HG03175 (cell line): Measurements from ENCODE around the gene ZNF107.

Source experiments
- ATAC-seq: cut with Tn5 transposase; IDR thresholded peaks from one replicate; pipeline ENCODE4 v1.9.1; 2021; ENCODE audit warnings: mild to moderate bottlenecking, moderate library complexity; ENCODE audit not compliant: unreplicated experiment

ZNF107 gene

GRCh38 chr7:64665980-64666662, at the start of gene ZNF107:
TSS of gene ZNF107 (plus strand) at chr7:64666133. CDS start at chr7:64666283, 150 bp downstream.
- peak; percentile 96 for ATAC-seq

DNA sequence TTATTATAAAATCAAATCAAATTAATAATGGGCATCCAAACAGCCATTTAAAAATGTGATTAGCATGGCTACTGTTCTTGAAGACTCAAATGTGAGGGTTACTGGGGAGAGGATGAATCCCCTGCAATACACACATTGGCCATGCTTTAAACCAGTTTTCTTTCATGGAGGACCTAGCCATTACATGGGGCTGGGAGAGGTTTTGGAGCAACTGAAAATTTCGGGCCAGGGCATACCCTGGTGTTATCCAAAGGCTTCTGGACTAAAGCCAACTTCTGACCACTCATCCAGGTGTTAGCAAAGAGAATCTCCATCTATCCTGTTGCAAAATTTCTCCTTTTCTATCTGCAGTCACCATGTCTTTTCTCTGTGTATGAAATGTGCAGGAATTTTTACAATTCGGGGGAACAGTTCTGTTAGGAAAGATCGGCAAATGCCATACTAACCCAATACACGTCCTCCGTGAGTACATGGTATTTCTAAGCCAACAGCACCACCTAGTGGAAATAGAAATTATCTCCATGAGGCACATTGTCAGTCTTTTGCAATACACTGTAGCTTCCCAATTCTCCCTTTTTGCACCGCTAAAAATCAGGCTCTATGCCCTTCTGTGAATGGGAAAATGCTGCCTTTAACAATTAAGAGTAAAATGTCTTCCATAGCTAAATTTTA, 47.0 kb upstream of the ZNF107 start:
- no peak for ATAC-seq

- no peak for ATAC-seq
Measured at GRCh38 chr7:64619705-64620104, 46.2 kb upstream of the ZNF107 start.

- ATAC-seq, result no peak
Measured at GRCh38 chr7:64621656-64622055, 44.3 kb upstream of the ZNF107 start.

DNA sequence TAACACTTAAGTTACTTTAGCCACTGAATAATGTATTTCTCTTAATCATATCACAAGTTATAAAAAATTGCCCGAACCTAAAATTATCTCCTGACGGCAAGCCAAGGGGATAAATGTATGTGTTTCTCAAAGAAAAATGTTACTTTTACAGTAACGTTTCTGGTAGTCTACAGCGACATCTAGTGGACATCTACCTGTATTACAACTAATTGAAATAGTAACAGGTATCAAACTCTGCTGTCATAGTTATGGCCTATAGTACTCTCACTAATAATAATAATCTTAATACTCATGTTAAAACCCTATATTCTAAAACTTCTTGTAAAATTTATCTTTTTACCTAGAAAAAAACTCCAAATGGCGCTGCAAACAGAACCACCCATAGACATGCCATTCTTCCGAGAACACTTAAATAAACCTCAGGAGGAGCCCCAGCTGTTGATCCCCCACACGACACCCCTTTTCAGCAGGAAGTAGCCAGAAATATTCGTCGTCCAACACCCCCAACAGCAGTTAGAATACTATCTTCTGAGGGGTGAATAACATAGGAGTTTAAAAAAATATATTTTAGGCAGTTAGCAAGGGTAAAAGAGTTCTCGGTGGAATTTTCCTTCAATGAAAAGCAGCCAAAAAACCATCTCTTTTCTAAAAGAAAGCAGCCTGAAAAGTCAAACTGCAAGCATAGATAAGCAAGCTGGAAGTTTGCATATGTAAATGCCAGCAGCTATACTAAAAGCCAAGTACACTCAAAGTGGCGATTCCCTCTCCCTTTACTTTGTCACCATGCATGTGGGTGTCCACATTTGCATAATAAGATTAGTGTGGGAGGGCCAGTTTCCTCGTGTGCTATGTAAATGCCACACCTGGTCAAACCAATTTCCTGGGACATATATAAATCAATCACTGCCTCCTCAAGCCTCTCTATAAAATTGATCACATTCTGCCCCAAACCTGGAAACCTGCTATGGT, 40.5 kb upstream of the ZNF107 start:
- ATAC-seq, result no peak

DNA sequence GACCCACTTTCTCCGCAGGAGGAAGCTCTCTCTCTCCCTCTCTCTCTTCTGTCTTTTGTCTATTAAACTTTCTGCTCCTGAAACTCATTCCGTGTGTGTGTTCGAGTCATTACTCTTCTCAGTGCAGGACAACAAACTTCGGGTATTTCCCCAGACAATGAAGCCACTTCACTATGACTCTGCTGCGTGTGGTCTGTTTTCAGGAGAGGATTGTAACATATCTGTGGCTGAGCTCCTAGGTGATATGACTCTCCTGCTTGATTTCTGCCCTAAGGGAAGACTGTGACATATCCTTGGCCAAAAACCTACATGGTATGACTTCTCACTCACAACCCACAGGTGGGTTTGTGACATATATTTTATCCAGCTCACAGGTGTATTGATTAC, 39.9 kb upstream of the ZNF107 start:
- no peak for ATAC-seq

DNA sequence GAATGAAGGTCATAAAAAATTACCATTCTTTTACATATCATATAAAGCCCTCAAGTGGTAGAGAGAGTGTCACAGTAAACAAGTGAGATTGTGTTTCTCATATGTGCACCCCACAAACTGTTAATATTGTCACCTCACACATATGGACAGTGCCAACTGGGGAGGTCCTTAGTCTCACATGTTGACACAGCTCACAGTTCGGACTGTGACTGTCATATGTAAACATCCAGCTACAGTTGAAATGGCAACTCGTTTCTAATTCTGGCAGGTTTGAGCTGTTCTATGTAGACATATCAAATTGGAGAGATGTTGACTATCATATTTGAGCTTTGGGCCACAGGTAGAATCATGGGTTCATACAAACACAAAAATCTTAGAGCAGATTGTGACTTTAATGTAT, 39.4 kb upstream of the ZNF107 start:
- no peak for ATAC-seq

- ATAC-seq, result no peak
Measured at GRCh38 chr7:64628192-64628591, 37.7 kb upstream of the ZNF107 start.

DNA sequence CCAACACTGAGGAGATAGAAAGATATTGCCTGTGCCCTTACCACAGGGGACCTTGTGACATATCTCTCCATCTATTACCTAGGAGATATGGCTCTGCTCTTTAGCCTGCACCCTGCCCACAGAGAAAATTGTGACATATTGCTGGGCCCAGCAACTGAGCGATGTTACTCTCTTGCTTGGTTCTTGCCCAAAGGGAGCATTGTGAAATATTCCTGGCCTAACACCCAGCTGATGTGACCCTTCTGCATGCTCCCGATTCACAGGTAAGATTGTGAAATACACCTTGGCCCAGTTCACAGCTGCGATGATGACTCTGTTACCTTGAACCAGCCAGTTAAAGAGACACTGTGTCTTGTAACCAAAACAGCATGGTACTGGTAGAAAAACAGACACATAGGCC, 37.2 kb upstream of the ZNF107 start:
- no peak for ATAC-seq

DNA sequence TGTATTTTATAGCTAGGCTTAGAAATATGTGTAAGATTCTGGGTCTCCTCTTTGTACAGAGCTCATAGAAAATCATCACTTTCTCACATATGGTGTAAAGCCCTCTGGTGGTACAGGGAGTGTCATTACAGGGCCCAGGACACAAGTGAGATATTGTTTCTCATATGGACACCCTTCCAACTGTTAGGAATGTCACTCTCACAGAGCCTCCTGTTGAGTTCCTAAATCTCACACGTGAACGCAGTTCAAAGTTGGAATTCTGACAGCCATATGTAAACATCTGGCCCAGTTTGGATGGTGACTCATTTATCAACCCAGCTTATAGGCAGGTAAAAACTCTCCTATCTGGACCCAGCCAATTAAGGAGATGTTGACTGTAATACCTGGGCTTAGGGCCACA, 35.4 kb upstream of the ZNF107 start:
- no peak for ATAC-seq

GRCh38 chr7:64632029-64632428, 33.9 kb upstream of the ZNF107 start:
- ATAC-seq, result no peak

GRCh38 chr7:64633401-64633800, 32.5 kb upstream of the ZNF107 start:
- ATAC-seq, result no peak

GRCh38 chr7:64634406-64635062, 31.4 kb upstream of the ZNF107 start:
- ATAC-seq, result no peak

DNA sequence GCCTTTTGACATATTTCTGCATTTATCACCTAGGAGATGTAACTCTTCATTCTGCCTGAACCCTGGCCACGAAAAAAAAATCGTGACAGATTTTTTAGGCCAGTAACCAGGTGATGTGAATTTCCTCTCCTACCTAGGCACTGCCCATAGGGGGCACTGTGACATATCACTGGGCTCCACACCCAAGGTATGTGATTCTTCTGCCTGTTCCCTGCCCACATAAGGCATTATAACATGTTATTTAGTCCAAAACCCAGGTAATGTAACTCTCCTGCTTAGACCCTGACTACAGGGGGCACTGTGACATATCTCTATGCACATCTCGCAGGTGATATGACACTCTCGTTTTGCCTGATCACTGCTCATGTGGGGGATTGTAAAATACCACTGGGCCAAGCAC, 29.5 kb upstream of the ZNF107 start:
- ATAC-seq, result no peak

GRCh38 chr7:64637521-64638445, 28.1 kb upstream of the ZNF107 start:
- ATAC-seq, result no peak

- no peak for ATAC-seq
Measured at GRCh38 chr7:64638822-64639221, 27.1 kb upstream of the ZNF107 start.

- no peak for ATAC-seq
Measured at GRCh38 chr7:64639267-64640001, 26.5 kb upstream of the ZNF107 start.

- ATAC-seq, result no peak
Measured at GRCh38 chr7:64640504-64640903, 25.4 kb upstream of the ZNF107 start.

DNA sequence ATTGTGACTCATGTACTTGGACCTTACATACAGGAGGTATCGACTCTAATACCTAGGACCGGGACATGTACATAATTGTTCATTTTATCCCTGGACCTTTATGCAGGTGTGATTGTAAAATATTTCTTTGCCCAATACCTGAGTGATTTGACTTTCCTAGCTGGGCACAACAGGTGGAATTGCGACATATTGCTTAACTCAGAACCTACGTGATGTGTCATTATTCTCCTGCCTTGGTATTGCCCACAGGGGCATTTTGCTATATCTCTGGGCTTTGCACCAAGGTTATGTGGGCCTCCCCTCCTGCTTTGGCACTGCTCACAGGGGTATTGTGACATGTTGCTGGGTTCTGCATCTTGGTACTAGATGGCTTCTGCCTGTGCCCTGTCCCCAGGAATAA, 23.9 kb upstream of the ZNF107 start:
- ATAC-seq, result no peak
